Esophagus muscularis mucosa (tissue), 4 donors: Measurements from ENCODE around the gene RAB40B.

Experiments used
- EP300 ChIP-seq: sonication (generic); formaldehyde crosslinking; IDR thresholded peaks from one replicate; pipeline ENCODE4 v1.6.1; 2017; ENCODE audit warnings: antibody characterized with exemption
- POLR2A ChIP-seq: fragments of 450-650 bp; IDR thresholded peaks from one replicate; pipeline ENCODE4 v1.6.1; 2017; ENCODE audit warnings: antibody characterized with exemption, moderate library complexity, mild to moderate bottlenecking, low read depth
- POLR2AphosphoS5 ChIP-seq, 2 donors: sonication (generic); formaldehyde crosslinking; IDR thresholded peaks; one replicate each; pipeline ENCODE4 v1.6.1; 2017; ENCODE audit warnings: antibody characterized with exemption in 2 of 2
- TF ChIP-seq, protein P1 (sequence below), 3 experiments: fragments of 200-600 bp in 2 of 3; fragments of 450-650 bp in 1 of 3; sonication (generic) in 2 of 3; IDR thresholded peaks; one replicate each; pipeline ENCODE4 v1.5.1; 2017 to 2019; ENCODE audit warnings: antibody characterized with exemption in 3 of 3, mild to moderate bottlenecking in 2 of 3, moderate library complexity in 1 of 3

DNA sequence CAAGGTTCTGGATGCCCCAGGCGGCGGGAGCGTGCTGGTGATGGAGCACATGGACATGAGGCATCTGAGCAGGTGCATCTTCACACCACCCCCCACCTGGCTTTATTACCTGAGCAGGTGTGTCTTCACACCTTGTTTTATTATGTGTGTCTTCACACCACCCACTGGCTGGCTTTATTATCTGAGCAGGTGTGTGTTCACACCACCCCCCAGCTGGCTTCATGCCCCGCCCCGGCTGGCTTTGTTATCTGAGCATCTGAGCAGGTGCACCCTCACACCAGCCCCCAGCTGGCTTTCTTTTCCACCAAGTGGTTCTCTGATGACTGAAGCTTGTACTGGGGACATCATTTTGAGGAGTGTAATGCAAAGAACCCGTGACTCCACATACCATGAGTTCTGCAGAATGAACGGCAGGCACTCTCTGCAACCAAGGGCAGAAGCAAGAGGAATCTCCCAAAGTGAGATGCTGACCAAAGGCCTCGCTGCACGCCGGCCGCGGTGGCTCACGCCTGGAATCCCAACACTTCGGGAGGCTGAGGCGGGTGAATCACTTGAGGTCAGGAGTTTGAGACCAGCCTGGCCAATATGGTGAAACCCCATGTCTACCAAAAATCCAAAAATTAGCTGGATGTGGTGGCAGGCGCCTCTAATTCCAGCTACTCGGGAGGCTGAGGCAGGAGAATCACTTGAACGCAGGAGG is 20.6 kb upstream of the RAB40B start:
- TF ChIP-seq, protein P1, sequence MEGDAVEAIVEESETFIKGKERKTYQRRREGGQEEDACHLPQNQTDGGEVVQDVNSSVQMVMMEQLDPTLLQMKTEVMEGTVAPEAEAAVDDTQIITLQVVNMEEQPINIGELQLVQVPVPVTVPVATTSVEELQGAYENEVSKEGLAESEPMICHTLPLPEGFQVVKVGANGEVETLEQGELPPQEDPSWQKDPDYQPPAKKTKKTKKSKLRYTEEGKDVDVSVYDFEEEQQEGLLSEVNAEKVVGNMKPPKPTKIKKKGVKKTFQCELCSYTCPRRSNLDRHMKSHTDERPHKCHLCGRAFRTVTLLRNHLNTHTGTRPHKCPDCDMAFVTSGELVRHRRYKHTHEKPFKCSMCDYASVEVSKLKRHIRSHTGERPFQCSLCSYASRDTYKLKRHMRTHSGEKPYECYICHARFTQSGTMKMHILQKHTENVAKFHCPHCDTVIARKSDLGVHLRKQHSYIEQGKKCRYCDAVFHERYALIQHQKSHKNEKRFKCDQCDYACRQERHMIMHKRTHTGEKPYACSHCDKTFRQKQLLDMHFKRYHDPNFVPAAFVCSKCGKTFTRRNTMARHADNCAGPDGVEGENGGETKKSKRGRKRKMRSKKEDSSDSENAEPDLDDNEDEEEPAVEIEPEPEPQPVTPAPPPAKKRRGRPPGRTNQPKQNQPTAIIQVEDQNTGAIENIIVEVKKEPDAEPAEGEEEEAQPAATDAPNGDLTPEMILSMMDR (IDR thresholded peaks at IDR 0.05), result no peak
- TF ChIP-seq POLR2A (no peak), POLR2AphosphoS5 (IDR thresholded peaks at IDR 0.05) (no peak), EP300 (no peak)
